HG02759 (cell line): ENCODE data around the gene RAP1GAP2.
A peak's percentile ranks its signal among the peaks of the same experiment; 100 is the strongest.
"Not testable (repeated sequence)": the region's sequence is repeated elsewhere in the genome, so short reads cannot be mapped to it uniquely, and the experiment has no call there.

Source experiments
- ATAC-seq: cut with Tn5 transposase; IDR thresholded peaks from one replicate; pipeline ENCODE4 v1.9.1; 2021; ENCODE audit warnings: mild to moderate bottlenecking, moderate library complexity; ENCODE audit not compliant: unreplicated experiment

Gene RAP1GAP2

GRCh38 chr17:2814049-2814448, 17.8 kb downstream of the RAP1GAP2 start:
- no peak for ATAC-seq

GRCh38 chr17:2814481-2815341, 18.5 kb downstream of the RAP1GAP2 start:
- ATAC-seq, result no peak

GRCh38 chr17:2815781-2816185, 19.5 kb downstream of the RAP1GAP2 start:
- no peak for ATAC-seq

GRCh38 chr17:2816688-2817087, 20.4 kb downstream of the RAP1GAP2 start:
- ATAC-seq, result no peak

- ATAC-seq, result not testable (repeated sequence)
Observed at GRCh38 chr17:2819294-2819693, 23.1 kb downstream of the RAP1GAP2 start.

GRCh38 chr17:2819921-2820501, 23.8 kb downstream of the RAP1GAP2 start:
- ATAC-seq, result no peak

GRCh38 chr17:2821868-2822267, 25.6 kb downstream of the RAP1GAP2 start:
- ATAC-seq, result no peak

- ATAC-seq, result no peak
Observed at GRCh38 chr17:2822358-2822757, 26.1 kb downstream of the RAP1GAP2 start.

- no peak for ATAC-seq
Observed at GRCh38 chr17:2825253-2825970, 29.2 kb downstream of the RAP1GAP2 start.

- ATAC-seq, result peak; percentile 47
Observed at GRCh38 chr17:2828397-2829038, 32.3 kb downstream of the RAP1GAP2 start.

GRCh38 chr17:2830678-2831077, 34.4 kb downstream of the RAP1GAP2 start:
- ATAC-seq, result no peak

GRCh38 chr17:2835780-2836179, 39.5 kb downstream of the RAP1GAP2 start:
- ATAC-seq, result no peak

GRCh38 chr17:2837147-2837561, 40.9 kb downstream of the RAP1GAP2 start:
- peak; percentile 75 for ATAC-seq

GRCh38 chr17:2841606-2842005, 45.4 kb downstream of the RAP1GAP2 start:
- ATAC-seq, result no peak

- ATAC-seq, result no peak
Observed at GRCh38 chr17:2842464-2842863, 46.2 kb downstream of the RAP1GAP2 start.

GRCh38 chr17:2844416-2844815, 48.2 kb downstream of the RAP1GAP2 start:
- ATAC-seq, result no peak

- no peak for ATAC-seq
Observed at GRCh38 chr17:2847381-2848333, 51.4 kb downstream of the RAP1GAP2 start.

GRCh38 chr17:2849327-2849670, 53.1 kb downstream of the RAP1GAP2 start:
- ATAC-seq, result no peak

- ATAC-seq, result no peak
Observed at GRCh38 chr17:2850991-2851390, 54.8 kb downstream of the RAP1GAP2 start.

GRCh38 chr17:2851615-2852014, 55.4 kb downstream of the RAP1GAP2 start:
- no peak for ATAC-seq
